HEK293 (cell line): Measurements from ENCODE around the gene AARSD1.
"Not testable (repeated sequence)": the region's sequence is repeated elsewhere in the genome, so short reads cannot be mapped to it uniquely, and the experiment has no call there.

Source experiments
- CTCF ChIP-seq: fragments of 450-650 bp; formaldehyde crosslinking; IDR thresholded peaks from 2 replicates; pipeline ENCODE4 v1.5.1; 2016; ENCODE audit warnings: missing biosample characterization, missing genetic modification characterization
- ZNF239 ChIP-seq: fragments of 450-650 bp; formaldehyde crosslinking; IDR thresholded peaks from 2 replicates; pipeline ENCODE4 v1.5.1; 2016; ENCODE audit warnings: missing biosample characterization, missing genetic modification characterization
- ZNF660 ChIP-seq: fragments of 450-650 bp; IDR thresholded peaks from 2 replicates; pipeline ENCODE4 v1.5.1; 2018; ENCODE audit warnings: missing biosample characterization, mild to moderate bottlenecking, missing genetic modification characterization

GRCh38 chr17:42916388-42917235 is 47.6 kb downstream of the AARSD1 start:
- TF ChIP-seq ZNF660 (tag by site-specific recombination); ZNF239; CTCF (tag by site-specific recombination): not testable (repeated sequence)
